Measurements from ENCODE around the gene CREB5. TPM values are rescaled to one million over a fixed set of nuclear protein-coding genes. Genes with fewer than 3 reads are reported as not detected.

Gene CREB5
- polyA plus RNA-seq, 1 donor from 2014 or later, result 3.7 TPM

DNA sequence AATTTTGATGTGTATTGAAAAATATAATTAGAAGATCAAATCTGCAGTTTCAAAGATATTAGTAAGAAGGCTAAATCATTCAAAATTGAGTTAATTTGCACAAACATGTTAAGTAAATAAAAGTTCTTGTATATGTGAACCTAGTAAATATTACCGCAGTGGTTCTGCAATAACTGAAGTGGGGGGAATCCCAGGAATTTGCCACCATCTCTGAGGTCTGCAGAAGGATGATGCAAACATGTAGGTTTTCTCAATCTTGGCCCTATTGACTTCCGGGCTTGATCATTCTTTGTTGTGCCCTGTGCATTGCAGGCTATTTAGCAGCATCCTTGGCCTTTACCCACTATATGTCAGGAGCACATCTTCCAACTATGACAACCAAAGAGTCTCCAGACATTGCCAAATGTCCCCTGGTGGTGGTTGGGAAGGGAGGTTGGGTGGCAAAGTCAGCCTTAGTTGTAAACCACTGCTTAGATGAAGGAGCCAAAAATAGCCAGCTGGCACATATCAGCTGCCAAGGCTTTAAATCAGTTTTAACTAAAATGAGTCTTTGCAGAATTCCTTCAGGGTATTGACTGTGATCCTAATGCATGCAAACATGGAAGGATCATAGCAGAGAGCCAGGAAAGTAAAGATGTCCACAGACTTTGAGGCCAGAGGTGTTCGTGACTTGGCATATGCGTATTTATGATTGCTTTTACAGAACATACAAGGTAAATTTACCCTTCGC lies 399.5 kb downstream of the CREB5 start:
- no peak overlapping the region for H3K4me3 ChIP-seq (ENCODE audit: low read length)
- H3K27me3 ChIP-seq (ENCODE audit: insufficient read depth, low read depth, low read length), result no peaks in the 10 kb centered on the region
- no peaks in the 10 kb centered on the region for H4K20me1 ChIP-seq (ENCODE audit: insufficient read depth)
- H3K9ac ChIP-seq (ENCODE audit: low read length), result no peak overlapping the region
- no peaks in the 10 kb centered on the region for H3F3A ChIP-seq (ENCODE audit: insufficient read depth, low read length, poor library complexity, severe bottlenecking)
- H3K4me2 ChIP-seq (ENCODE audit: low read length), result no peak overlapping the region
- H3K9me3 ChIP-seq (ENCODE audit: low read length), result no peaks in the 10 kb centered on the region
- no peaks in the 10 kb centered on the region for H3K9me2 ChIP-seq (ENCODE audit: insufficient read depth, low read length)
- no peak for TF ChIP-seq EP300 (conservative IDR thresholded peaks at IDR 0.05; ENCODE audit: poor library complexity, severe bottlenecking)
- no peak for TF ChIP-seq RAD21 (conservative IDR thresholded peaks at IDR 0.05)
- no peak for TF ChIP-seq CTCF (IDR thresholded peaks at IDR 0.05; ENCODE audit: poor library complexity, severe bottlenecking)
- TF ChIP-seq TAF1 (IDR thresholded peaks at IDR 0.05; ENCODE audit: low read depth), result no peak
- TF ChIP-seq, protein P1, sequence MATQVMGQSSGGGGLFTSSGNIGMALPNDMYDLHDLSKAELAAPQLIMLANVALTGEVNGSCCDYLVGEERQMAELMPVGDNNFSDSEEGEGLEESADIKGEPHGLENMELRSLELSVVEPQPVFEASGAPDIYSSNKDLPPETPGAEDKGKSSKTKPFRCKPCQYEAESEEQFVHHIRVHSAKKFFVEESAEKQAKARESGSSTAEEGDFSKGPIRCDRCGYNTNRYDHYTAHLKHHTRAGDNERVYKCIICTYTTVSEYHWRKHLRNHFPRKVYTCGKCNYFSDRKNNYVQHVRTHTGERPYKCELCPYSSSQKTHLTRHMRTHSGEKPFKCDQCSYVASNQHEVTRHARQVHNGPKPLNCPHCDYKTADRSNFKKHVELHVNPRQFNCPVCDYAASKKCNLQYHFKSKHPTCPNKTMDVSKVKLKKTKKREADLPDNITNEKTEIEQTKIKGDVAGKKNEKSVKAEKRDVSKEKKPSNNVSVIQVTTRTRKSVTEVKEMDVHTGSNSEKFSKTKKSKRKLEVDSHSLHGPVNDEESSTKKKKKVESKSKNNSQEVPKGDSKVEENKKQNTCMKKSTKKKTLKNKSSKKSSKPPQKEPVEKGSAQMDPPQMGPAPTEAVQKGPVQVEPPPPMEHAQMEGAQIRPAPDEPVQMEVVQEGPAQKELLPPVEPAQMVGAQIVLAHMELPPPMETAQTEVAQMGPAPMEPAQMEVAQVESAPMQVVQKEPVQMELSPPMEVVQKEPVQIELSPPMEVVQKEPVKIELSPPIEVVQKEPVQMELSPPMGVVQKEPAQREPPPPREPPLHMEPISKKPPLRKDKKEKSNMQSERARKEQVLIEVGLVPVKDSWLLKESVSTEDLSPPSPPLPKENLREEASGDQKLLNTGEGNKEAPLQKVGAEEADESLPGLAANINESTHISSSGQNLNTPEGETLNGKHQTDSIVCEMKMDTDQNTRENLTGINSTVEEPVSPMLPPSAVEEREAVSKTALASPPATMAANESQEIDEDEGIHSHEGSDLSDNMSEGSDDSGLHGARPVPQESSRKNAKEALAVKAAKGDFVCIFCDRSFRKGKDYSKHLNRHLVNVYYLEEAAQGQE (IDR thresholded peaks at IDR 0.05; ENCODE audit: borderline replicate concordance), result no peak
- no peak for TF ChIP-seq POLR2AphosphoS5 (IDR thresholded peaks at IDR 0.05)
- no peak for TF ChIP-seq EZH2 (IDR thresholded peaks at IDR 0.05; ENCODE audit: borderline replicate concordance, insufficient read depth, low read length, poor library complexity, severe bottlenecking)
- TF ChIP-seq SMC3 (conservative IDR thresholded peaks at IDR 0.05; ENCODE audit: poor library complexity), result no peak
- TF ChIP-seq MXI1 (conservative IDR thresholded peaks at IDR 0.05; ENCODE audit: poor library complexity, severe bottlenecking), result no peak
- H3K79me2 ChIP-seq (replicated peaks; ENCODE audit: insufficient read depth, low read length), result no peaks in the 10 kb centered on the region
- H3K27ac ChIP-seq (ENCODE audit: low read length), result no peak overlapping the region
- H3K36me3 ChIP-seq (ENCODE audit: insufficient read depth, low read length), result no peaks in the 10 kb centered on the region
- no peak overlapping the region for H2AFZ ChIP-seq (ENCODE audit: low read depth, low read length)

DNA sequence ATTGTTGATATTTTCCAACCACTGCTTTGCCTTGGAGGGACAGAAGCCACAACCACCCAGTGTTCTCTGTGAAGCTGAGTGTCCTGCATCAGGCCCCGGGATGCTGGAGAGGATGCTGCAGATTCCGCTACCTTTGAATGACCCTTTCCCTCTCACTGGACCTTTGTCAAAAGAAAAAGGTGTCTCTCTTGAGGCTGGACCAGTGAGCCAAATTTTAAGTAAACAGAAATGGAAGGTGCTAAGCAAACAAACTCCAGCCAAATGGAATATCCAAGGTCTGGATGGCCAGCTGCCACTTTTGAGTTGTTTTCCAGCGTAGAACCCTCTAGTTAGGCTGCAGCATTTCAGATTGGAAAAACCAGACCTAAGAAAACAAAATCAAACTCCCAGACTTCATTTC lies 400.3 kb downstream of the CREB5 start:
- Histone ChIP-seq H3K36me3 (ENCODE audit: insufficient read depth, low read length) (no peaks in the 10 kb centered on the region), H3K4me2 (ENCODE audit: low read length) (no peak overlapping the region), H3K9me3 (ENCODE audit: low read length) (no peaks in the 10 kb centered on the region), H3K9ac (ENCODE audit: low read length) (no peak overlapping the region), H3K4me3 (ENCODE audit: low read length) (no peak overlapping the region), H3K27ac (ENCODE audit: low read length) (no peak overlapping the region), H3K27me3 (ENCODE audit: insufficient read depth, low read depth, low read length) (no peaks in the 10 kb centered on the region), H3K9me2 (ENCODE audit: insufficient read depth, low read length) (no peaks in the 10 kb centered on the region), H4K20me1 (ENCODE audit: insufficient read depth) (no peaks in the 10 kb centered on the region), H3K79me2 (replicated peaks; ENCODE audit: insufficient read depth, low read length) (no peaks in the 10 kb centered on the region), H2AFZ (ENCODE audit: low read depth, low read length) (no peak overlapping the region), H3F3A (ENCODE audit: insufficient read depth, low read length, poor library complexity, severe bottlenecking) (no peaks in the 10 kb centered on the region)
- no peak for TF ChIP-seq POLR2AphosphoS5 (IDR thresholded peaks at IDR 0.05)
- no peak for TF ChIP-seq SMC3 (conservative IDR thresholded peaks at IDR 0.05; ENCODE audit: poor library complexity)
- TF ChIP-seq EZH2 (IDR thresholded peaks at IDR 0.05; ENCODE audit: borderline replicate concordance, insufficient read depth, low read length, poor library complexity, severe bottlenecking), result no peak
- no peak for TF ChIP-seq MXI1 (conservative IDR thresholded peaks at IDR 0.05; ENCODE audit: poor library complexity, severe bottlenecking)
- TF ChIP-seq, protein P1 (IDR thresholded peaks at IDR 0.05; ENCODE audit: borderline replicate concordance), result no peak
- no peak for TF ChIP-seq RAD21 (conservative IDR thresholded peaks at IDR 0.05)
- TF ChIP-seq EP300 (conservative IDR thresholded peaks at IDR 0.05; ENCODE audit: poor library complexity, severe bottlenecking), result no peak
